ENCODE results near the gene TTC7B. TPM values are rescaled to one million over a fixed set of nuclear protein-coding genes. Genes with fewer than 3 reads are reported as not detected.

Gene TTC7B
- total and polyA plus RNA-seq, 2 of the 8 experiments (the other 6 are each of a cell fraction or from before 2014, with no cell fraction given), result 23.7 to 34.0 TPM

GRCh38 chr14:90487462-90487861 lies 328.8 kb downstream of the TTC7B start:
- Histone ChIP-seq H3K4me3 (ENCODE audit: extremely low read depth in 1 of 4, insufficient read depth in 2 of 4, low read depth in 3 of 4, low read length in 4 of 4) (no peak overlapping the region), H2AK5ac (ENCODE audit: low read depth, low read length) (no peak overlapping the region), H4K20me1 (replicated peaks in 1 of 2; ENCODE audit: control insufficient read depth in 1 of 2, insufficient read depth in 2 of 2, low read length in 2 of 2) (no peaks in the 10 kb centered on the region), H3K23ac (ENCODE audit: insufficient read length) (no peak overlapping the region), H3K56ac (replicated peaks; ENCODE audit: insufficient read length, low read depth, low read length) (no peak overlapping the region), H3K4me2 (ENCODE audit: insufficient read depth in 1 of 2, low read depth in 2 of 2, low read length in 2 of 2) (no peak overlapping the region), H3K4me1 (replicated peaks in 1 of 4; ENCODE audit: control insufficient read depth in 3 of 4, insufficient read depth in 4 of 4, low read length in 3 of 4) (peaks cover 0 to 9% (median 6%) of the 10 kb centered on the region in 4 experiments; a peak in 6 of 7 replicates), H4K5ac (ENCODE audit: insufficient read length, low read depth, low read length) (no peak overlapping the region), H2BK120ac (replicated peaks; ENCODE audit: low read depth, low read length) (no peak overlapping the region), H3K79me2 (ENCODE audit: control insufficient read depth in 1 of 2, insufficient read depth in 2 of 2, low read length in 2 of 2) (no peaks in the 10 kb centered on the region), H3K23me2 (ENCODE audit: low read depth, low read length) (peaks cover 4% of the 10 kb centered on the region; the same call in 1 of the 2 replicates), H4K91ac (replicated peaks; ENCODE audit: insufficient read length, low read length) (no peak overlapping the region), H2BK20ac (ENCODE audit: low read length) (no peak overlapping the region), H3K14ac (ENCODE audit: insufficient read length) (no peak overlapping the region), H3K18ac (ENCODE audit: extremely low read depth, low read length) (no peak overlapping the region), H2BK15ac (ENCODE audit: low read length) (no peak overlapping the region), H3K27ac (ENCODE audit: low read depth, low read length) (no peak overlapping the region), H4K8ac (ENCODE audit: extremely low read depth, insufficient read depth, low read length) (no peak overlapping the region), H3K79me1 (ENCODE audit: low read depth, low read length) (no peaks in the 10 kb centered on the region), H3K9me3 (ENCODE audit: insufficient read depth in 2 of 2, low read depth in 1 of 2, low read length in 1 of 2) (no peaks in the 10 kb centered on the region), H2BK5ac (ENCODE audit: low read depth, low read length) (no peak overlapping the region), H2BK12ac (ENCODE audit: low read depth, low read length) (peak overlapping the region; percentile 46; the same call in 1 of the 2 replicates), H3K36me3 (ENCODE audit: control insufficient read depth in 2 of 4, insufficient read depth in 4 of 4, low read length in 3 of 4) (no peaks in the 10 kb centered on the region), H3K4ac (replicated peaks; ENCODE audit: insufficient read length, low read depth, low read length) (no peak overlapping the region), H3K9ac (replicated peaks in 1 of 4; ENCODE audit: extremely low read depth in 1 of 4, low read depth in 3 of 4, low read length in 3 of 4) (no peak overlapping the region), H3K27me3 (replicated peaks in 1 of 4; ENCODE audit: control insufficient read depth in 3 of 4, extremely low read depth in 1 of 4, insufficient read depth in 3 of 4, low read length in 3 of 4) (no peaks in the 10 kb centered on the region; a peak in 1 of 7 replicates), H2AFZ (ENCODE audit: low read length) (no peak overlapping the region)
- FAIRE-seq (no peak), DNase-seq (ENCODE audit: low read depth in 1 of 2, low spot score in 2 of 2) (no peak)
- 91% methylated on average over 4 of the region's 4 CpGs; no CpG with 5 or more reads in 1 of the 2 experiments for WGBS, 2 experiments (ENCODE audit: extremely low coverage in 1 of 2, insufficient coverage in 1 of 2, insufficient read length in 1 of 2, insufficient replicate concordance in 2 of 2, low coverage in 1 of 2, low lambda C conversion rate in 2 of 2, missing lambda C conversion rate in 1 of 2)
- POLR2A ChIA-PET (ENCODE audit: partially characterized antibody), result no interaction called here
- CTCF ChIA-PET (ENCODE audit: partially characterized antibody), result interaction anchor here (0.8 to 2.0 kb wide), 7 partner anchors 13 to 270 kb away, joined by 3 to 7 read pairs (median 3); no protein-coding TSS in a partner anchor
- no peak for TF ChIP-seq EP300 (IDR thresholded peaks at IDR 0.05; ENCODE audit: borderline replicate concordance in 1 of 2, low read depth in 2 of 2, low read length in 2 of 2)
- no peak for TF ChIP-seq JUN (IDR thresholded peaks at IDR 0.05; ENCODE audit: low read depth, low read length)
- no peak for TF ChIP-seq GTF2F1 (IDR thresholded peaks at IDR 0.05; ENCODE audit: borderline replicate concordance, low read depth, low read length)
- TF ChIP-seq POLR2AphosphoS5 (IDR thresholded peaks at IDR 0.05; ENCODE audit: low read depth, low read length), result no peak
- TF ChIP-seq SP4 (IDR thresholded peaks at IDR 0.05; ENCODE audit: low read length), result no peak
- TF ChIP-seq CBX8 (IDR thresholded peaks at IDR 0.05; ENCODE audit: borderline replicate concordance, low read depth, low read length), result no peak
- TF ChIP-seq SIN3A (conservative IDR thresholded peaks at IDR 0.05 in 1 of 2, IDR thresholded peaks at IDR 0.05 in 1 of 2; ENCODE audit: low read depth in 1 of 2, low read length in 2 of 2), result no peak
- no peak for TF ChIP-seq SIRT6 (IDR thresholded peaks at IDR 0.05; ENCODE audit: low read length)
